IPS-11a (cell line): ENCODE results near the gene ABCA1.
"Not testable (repeated sequence)": the region's sequence is repeated elsewhere in the genome, so short reads cannot be mapped to it uniquely, and the experiment has no call there.

Experiments used
- H3K4me3 ChIP-seq: one replicate; pipeline ENCODE4 v1.5.1; 2013; ENCODE audit warnings: low read depth, low read length, control low read depth

ABCA1 gene

DNA sequence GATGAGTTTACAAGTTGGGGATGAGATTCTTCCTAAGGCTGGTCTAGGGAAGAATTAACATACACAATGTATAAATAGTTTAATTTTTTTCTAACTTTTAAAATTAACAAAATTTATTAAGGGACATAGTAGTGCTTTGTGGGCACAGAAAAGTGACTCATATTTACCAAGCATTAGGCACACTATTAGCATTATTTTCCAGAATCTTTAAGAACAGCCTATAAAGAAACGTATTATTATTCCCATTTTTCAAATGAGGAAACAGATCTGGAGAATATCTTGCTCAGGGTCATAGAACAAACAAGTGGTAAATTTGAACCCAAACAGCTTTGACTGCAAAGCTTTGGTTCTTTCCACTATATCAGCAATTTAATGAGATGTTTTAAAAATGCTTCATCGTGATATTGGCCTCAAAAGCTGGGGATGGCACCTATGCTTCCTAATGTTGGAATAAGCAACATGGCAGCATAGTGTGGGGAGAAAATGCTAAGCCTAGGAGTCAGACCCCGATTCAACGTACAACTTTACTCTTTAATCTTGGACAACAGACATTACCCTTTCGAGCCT is 55.9 kb downstream of the ABCA1 start:
- H3K4me3 ChIP-seq: no peak overlapping the region

DNA sequence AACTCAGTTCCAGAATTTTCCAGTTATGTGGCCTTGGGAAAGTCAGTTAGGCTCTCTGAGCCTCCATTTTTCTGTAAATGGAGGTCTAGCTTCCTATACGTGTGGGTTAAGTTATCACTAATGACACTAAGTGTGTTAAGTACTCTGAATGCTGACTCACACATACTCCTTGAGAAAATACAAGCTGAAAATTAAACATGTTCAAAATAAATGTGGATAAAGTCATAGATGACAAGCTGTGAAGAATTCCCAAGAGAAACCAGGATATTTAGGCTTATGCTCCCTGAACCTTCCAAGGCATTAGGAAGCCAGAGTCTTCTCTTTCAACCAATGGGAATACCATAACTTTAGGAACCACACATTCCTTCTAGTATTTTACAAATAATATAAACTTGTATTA is 58.1 kb downstream of the ABCA1 start:
- no peak overlapping the region for H3K4me3 ChIP-seq

DNA sequence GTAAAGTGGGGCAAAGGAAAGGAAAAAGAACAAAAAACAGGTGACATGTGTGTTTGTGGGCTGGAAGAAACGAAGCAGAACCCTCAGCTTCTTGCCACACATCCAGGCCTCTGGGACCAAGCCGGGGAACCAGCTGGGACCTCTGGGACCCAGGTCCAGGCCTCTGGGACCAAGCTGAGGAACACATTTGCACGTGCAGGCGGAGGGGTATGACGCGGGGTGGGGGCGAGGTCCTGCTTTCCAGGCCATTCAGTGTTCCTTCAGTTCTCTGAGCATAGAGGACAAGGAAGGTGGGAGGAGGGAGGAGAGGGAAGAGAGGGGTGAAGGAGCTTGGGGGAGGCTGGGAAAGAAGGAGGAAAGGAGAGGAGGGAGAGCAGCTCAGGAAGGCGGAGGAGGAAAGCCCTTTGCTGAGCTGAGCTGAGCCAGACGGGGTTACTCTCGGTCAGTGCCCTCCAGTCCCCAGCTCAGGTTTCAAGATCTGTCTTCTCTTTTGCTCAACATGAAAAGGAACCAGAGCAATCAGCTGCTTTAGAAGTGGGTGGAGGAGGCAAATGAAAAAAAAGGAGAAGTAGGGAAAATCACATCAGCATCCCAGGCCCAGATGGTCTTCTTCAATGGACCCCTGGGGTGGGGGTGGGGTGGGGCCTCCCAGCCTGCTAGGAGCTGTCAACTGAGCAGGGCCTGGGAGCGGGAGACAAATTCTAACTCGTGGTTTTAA is 59.1 kb downstream of the ABCA1 start:
- H3K4me3 ChIP-seq: no peak overlapping the region

DNA sequence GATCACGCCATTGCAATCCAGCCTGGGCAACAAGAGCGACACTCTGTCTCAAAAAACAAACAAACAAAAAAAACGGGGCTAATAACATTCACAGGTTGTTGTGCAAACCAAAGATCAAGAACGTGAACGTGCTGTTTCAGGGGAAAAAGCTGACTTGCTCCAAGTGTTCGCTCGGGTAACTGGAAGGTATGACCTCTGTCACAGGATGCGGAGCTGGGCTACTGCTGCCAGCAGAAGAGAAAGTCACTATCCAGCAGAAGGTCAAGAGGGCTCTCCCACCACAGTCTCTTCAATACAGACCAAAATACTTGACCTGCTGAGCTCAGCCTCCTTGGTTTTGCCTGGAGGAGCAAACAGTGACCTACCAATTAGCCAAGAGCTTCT is 59.7 kb downstream of the ABCA1 start:
- H3K4me3 ChIP-seq: no peak overlapping the region

DNA sequence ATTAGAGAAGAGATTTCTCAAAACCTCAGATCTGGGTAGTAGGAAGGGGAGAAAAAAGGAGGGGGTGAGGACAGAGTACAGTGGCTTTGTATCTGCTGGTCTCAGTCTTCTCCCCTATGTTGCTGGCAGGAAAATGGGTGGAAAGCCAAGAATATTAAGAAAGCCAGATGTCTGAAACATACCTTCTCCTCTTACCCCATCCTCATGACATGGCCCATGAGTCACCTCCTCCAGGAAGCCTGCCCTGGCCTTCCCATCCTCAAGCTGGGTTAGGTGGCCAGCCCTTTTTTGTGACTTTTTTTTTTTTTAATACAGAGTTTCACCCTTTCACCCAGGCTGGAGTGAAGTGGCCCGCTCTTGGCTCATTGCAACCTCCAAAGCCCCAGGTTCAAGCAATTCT is 61.8 kb downstream of the ABCA1 start:
- no peak overlapping the region for H3K4me3 ChIP-seq

DNA sequence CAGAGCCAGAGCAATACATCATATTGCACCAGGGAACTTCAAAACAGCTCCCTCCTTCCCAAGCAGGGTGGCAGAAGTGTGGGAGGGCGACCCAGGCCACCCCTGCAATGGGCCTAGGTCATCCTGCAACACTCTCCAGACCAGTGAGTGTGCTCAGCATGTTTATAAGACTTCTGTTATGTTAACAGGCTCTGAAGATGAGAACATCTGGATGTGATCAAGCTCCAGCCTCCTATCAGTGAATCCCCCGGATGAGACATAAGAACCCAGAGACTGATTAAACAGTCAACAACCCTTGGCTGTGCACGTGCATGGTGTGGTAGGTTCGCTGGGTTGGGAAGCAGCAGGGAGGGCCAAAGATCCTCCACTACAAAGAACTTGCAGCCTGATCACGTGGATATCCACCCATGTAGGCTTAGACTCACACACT is 63.3 kb downstream of the ABCA1 start:
- H3K4me3 ChIP-seq: no peak overlapping the region

DNA sequence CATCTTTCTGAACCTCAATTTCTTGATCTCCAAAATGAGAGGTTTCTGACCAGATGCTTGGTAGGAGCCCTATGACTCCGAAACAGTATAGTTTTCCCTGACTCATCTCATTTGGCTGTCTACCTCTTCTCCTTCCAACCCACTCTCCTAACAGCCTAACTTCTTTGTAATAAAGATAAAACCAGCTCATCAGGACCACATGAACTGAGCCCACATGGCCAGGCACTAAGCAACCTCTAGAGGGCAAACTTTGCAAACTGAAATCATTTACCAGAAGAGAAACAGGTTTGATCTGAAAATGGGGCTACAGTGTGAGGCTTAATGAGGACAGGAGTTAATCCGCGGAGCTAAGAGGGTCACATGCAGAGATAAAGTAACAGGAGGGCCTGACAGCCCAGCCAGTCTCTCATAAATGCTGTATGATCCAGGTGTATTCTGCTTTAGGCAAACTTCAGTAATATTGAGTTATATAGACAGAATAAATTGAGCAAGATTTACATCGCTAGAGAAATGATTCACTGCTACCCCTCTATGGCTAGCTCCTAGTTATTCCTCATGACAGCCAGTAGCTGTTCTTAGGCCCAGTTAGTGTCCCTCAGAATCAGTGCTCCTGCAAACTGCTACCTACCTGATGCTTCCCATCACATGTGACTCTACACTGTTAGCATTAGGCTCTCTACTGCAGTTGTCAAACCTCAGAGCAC is 64.6 kb downstream of the ABCA1 start:
- H3K4me3 ChIP-seq: no peak overlapping the region

DNA sequence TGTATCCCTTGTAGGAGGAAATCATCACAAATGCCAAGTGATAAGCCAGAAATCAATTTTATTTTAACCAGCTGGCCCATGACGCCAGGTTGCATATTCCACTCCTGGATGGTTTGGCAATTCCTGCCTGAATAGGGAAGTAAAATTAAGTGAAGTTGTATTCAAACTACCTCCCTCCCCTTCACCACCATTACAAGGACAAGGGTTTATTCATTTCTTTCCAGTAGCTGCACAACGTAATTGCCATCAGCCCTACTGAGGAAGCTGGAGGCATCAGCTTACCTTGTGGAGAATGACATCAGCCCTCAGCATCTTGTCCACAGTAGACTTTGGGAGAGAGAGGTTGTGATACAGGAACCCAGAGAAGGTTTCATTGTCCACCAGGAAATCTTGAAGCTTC is 66.6 kb downstream of the ABCA1 start:
- H3K4me3 ChIP-seq: no peak overlapping the region

DNA sequence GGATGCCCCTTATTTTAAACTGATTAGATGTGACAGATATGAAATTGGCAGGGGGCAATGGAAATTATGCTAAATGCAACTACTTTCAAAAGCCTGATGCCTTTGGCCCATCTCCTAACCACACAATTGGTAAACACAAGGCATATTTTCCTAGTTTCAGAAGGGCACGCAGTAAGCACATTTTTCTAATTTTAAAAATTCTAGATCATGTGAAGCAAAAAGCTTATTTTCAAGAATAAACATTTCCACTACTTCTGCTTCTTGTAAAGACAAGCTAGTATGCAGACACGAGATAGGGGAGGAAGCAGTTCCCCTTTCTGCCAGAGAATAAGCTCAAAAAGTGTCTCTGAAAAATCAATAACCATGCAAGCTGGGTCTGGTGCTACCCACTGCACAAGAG is 67.7 kb downstream of the ABCA1 start:
- no peak overlapping the region for H3K4me3 ChIP-seq

DNA sequence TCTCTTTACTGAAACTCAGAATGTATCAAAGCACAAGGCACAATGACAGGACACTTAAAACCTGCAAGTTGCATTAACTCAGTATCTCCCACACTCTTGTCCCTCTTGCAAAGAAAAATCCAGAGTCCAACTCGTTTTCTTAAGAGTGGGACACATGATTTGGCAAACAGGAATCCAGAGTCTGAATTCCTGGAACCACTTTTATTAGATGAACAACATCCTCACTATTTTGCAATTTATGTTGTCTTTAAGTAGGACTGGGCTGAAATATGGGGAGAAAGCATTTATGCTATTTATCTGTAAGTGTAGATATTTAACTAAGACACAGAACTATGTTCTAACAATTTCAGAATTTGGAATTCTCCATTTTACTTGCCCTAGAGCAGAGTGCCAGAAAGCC is 69.1 kb downstream of the ABCA1 start:
- no peak overlapping the region for H3K4me3 ChIP-seq

DNA sequence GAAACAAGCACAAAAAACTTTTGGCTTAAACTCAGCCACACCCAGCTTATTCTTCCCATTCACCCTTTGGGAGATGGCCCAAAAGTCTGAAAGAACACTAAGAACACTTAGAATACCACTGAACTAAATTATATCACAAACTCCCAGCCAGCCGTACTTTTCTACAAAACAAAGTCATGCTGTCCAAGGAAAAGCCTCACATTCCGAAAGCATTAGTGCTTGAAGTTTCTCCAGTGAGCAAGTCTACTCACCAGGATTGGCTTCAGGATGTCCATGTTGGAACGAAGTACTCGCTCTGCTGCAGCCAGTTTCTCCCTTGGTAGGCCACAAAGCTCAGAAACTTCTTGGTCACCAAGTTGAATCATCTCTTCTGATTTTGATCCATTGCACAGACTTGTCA is 69.7 kb downstream of the ABCA1 start:
- H3K4me3 ChIP-seq: no peak overlapping the region

DNA sequence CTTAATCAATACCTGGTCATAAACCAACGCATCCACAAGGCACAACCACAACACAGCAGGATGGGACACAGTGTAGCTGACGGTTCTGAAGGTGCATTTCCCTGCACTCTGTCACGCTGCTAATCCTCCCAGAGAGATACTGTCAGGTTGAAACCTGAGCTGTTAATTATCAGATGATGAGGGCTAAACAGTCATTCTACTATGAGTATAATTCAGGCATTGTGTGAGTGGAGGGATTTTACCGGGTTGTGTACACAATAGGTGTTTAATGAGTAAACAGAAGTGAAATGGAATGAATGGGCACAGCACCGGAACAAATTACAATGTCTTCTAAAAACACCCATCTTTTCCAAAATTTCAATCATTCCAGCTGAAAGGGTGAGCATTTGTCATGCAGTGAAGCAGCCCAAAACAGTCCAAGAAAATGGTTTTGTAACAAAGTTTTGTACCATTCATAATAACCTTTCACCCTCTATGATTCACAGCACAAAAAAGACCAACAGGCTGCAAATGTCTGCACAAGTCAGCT is 71.5 kb downstream of the ABCA1 start:
- no peak overlapping the region for H3K4me3 ChIP-seq

DNA sequence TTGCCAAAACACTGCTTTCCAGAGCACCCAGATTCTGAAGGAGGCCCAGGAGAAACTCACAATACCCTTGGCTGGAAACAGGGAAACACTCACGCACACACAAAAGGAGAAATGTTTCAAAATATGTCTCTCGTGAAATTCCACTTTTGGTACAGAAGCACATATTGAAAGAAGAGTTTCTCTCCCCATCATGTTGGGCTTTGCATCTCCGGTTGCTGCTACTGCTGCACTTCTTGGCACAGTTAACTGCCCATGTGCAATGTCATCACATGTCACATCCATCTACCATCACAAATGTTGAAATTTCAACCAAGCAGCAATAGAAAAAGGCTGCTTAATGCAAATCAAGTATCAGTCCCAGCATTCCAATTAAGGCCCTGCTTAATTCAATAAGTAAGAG is 72.1 kb downstream of the ABCA1 start:
- H3K4me3 ChIP-seq: no peak overlapping the region

DNA sequence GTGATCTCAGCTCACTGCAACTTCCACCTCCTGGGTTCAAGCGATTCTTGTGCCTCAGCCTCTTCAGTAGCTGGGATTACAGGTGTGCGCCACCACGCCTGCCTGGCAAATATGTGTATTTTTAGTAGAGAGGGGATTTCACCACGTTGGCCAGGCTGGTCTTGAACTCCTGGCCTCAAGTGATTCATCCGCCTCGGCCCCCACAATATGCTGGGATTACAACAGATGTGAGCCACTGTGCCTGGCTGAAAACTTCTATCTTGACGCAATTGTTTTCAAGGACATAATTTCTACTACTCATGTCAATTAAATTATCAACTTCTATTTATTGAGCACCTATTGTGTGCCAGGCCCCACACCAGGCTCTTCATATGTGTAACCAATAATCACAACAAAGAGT is 72.7 kb downstream of the ABCA1 start:
- H3K4me3 ChIP-seq: not testable (repeated sequence)

DNA sequence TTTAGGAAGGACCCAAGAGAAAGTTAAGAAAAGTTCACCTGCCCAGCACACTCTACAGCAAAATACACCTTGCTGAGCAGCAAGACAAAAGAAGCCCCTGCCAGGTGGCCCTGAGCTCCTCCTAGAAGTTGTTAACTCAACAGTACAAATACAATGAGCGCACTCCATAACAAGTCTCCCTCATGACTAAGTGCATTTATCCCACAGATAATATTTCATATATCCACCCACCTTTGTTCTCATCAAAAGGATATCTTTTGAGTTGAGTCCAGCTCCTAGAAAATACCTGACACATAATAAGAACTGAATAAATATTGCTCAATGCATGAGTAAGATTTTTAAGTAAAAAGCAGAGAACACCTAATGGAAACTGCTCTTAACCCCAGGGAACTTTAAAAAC is 73.3 kb downstream of the ABCA1 start:
- H3K4me3 ChIP-seq: no peak overlapping the region

DNA sequence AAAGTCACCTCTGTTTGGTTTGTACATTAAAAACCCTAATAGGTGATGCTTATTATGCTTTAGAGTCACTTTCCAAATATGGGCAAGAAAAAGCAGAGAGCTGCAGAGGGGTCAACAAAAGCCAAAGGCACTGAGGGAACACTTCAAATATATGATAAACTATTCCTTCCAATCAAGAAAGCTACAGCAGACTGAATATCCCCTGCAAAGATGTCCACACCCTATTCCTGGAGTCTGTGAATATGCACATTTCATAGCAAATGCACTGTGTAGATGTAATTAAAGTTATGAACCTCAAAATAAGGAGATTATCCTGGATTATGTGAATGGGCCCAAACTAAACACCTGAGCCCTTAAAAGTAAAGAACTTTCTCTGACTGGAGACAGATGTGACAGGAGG is 74.3 kb downstream of the ABCA1 start:
- H3K4me3 ChIP-seq: no peak overlapping the region

DNA sequence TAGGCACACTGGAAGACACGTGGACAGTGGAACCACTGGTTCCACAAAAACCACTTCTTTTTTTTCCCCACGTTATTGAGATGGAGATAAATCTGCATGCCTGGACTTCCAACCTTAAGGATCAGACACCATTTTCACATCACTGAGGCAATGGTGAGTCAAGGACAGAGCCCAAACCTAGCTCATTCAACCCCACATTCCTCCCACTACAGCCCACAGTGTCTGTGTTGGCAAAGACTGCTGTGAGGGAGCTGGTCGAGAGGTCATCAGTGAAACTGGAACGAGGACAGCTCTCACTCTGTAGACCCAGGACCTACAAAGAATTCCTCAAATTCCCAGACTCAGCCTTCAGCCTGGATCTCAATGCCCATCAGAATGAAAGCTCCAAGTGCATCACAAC is 74.8 kb downstream of the ABCA1 start:
- no peak overlapping the region for H3K4me3 ChIP-seq

DNA sequence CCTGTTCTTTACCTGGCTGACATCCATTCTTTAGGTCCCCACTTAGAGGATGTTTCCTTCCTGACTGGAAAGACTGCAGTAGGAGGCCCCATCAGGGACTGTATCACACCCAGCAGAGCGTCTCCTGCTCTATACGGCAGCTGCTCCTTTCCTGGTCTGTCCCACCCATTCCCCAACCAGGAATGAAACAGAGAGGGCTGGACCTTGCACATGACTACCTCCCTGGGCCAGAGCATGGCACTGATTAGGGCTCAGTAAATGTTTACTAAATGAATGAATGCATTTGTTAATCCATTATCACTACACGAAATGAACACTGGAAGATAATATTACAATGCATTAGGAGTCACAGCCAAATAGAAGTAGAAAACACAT is 76.4 kb downstream of the ABCA1 start:
- no peak overlapping the region for H3K4me3 ChIP-seq

DNA sequence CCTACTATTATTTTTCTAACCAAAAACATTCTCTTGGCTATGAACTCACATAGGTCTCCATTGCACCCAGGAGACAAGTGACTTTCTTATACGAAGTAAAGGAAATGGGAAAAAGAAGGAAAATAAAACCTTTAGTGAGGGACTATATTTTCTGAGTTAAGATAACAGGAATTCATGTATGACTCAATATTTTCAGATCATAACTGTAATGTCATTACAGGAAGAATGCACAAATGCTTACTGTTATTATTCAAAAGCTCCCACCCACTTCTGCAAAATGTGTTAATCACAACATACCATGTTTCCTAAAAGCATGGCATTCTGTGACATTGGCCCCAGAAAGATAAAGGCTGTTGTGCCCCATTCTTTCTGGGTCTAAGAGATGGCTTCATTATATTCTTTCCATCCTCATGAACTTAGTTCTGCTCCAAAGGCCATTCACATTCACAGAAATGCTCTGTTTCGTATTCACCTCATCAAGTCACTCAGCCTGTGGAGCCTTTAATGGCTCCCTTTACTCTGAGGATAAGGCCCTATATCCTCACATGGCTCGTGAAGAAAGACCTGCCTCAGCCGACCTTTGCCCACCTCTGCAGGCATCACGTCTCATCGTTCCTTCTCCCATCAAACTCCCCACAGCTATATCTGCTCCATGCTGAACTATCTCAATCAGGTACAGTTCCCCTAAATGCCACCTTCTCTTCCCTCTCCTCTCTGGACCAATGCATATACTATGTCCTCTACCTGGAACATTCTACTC is 77.0 kb downstream of the ABCA1 start:
- no peak overlapping the region for H3K4me3 ChIP-seq

DNA sequence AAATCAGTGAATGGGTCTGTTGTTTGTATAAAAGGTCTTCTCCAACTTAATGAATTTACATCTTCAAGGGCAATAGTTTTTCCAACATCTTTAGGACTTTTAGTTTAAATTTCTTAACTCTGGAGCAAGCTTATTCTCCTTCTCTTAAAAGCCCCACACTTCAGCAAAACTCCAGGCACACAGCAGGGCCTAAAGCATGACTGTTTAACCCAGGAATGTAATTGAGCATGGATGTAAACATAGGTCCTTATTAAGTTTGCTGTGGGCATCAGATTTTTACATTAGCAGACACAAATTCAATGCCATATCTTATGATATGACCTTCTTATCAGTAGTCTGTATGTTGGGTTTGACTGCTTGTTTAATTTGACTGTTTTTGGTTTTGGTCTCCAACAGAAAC is 78.9 kb downstream of the ABCA1 start:
- no peak overlapping the region for H3K4me3 ChIP-seq

DNA sequence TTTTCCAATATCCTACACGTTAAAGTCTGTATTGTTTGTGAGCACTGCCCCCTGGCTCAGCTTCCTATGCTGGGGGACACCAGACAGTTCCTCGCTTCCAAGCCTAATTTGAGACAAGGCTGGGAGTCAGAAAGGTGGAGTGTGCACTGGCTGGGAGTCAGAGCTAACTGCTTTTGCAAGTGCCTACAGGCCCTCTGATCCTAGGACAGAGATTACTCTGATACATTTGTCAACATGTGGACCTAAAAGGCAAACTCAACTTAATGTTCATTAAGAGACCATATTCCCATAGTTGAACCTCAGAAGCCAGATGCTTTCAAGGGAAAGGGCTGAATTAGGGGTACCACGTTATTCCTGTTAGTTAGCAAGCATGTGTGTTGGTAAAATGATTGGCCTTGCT is 83.2 kb downstream of the ABCA1 start:
- H3K4me3 ChIP-seq: no peak overlapping the region
